Retinal pigment epithelial cell (primary cell): ENCODE data around the gene GNB1L.

Experiments
- DNase-seq: peaks from one replicate; pipeline ENCODE4 v3.0.0-alpha.2; 2010; ENCODE audit warnings: low read depth
- H3K4me3 ChIP-seq: 2 replicates; pipeline ENCODE4 v1.5.1; 2011; ENCODE audit warnings: mild to moderate bottlenecking, low read length, control low read depth, moderate library complexity
- TF ChIP-seq, protein P1 (sequence below): conservative IDR thresholded peaks from 2 replicates; pipeline ENCODE4 v1.5.1; 2011; ENCODE audit warnings: low read depth, low read length, control low read depth, inconsistent platforms

Gene GNB1L

DNA sequence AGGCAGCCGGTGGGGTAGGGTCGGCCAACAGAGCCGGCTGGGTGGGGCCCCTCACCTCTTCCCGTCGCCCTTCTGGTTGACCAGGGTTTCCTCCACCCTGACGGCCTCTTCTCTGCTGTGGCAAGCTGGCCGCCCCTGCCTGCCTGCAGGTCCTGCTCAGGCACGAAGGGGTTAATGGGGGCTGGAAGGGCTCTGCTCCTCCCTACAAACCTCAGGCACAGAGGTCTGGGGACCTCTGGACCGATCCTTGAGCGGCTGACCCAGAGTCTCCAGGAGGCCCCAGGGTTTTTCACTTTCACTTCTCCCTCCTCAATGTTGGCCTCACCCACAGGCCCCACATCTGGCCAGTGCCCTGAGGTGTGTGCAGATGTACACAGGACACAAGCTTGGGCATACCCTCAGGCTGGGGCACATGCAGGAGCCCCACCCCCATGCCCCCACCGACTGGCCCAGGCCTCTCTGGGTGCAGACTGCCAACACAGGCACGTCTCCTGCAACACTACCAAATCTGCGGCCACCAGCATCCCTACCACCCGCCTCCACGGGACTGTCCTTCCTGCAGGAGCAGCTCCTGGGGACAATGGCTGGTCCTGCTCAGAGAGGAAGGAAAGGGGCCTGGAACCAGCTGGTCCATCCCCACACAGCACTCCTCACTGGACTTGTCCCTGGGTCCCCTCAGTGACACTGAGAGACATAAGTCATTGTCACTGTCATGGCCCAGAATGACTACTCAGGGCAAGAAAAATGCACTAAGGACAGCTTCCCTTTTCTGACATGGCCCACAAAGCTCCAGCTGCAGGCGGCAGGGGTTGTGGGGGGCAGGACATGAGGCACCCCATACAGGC, 97.3 kb downstream of the GNB1L start:
- no peak for DNase-seq

DNA sequence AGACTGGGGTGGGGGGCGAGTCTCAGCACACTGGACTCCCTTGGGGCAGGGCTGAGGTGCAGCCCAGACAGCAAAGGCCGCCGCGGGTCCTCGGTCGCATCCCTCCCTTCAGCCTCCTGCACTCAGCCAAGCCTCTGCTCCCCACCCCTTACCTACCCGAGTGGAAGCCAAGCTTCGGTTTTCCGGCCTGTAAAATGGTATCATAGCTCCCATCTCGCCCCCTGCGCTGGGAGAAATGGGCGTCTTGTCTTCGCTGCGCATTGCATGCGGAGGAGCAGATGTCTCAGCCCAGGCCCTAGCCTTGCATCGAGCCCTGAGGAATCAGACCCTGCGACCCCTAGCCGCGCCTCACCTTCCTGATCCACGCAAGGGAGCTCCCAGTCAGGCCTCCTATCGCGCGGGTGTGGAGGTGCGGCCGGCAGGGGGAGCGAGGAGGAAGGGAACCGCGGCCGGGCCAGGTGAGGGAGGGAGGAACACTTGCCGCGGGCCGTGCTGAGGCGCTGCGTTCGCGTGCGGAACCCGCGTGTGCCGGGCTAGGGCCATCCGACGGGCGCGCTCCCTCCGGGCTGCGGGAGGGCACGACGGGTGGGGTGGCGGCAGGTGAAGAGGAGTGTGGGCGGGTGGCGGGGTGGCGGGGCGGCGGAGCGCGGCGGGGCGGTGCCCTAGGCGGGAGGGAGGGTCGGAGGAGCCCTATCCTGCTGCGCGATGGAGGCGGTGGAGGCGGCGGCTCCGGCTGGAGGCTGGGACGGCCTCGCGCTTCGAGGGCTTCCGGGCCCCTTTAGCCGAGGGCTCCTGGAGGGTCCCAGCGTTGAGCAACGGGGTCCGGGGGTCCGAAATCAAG, 98.2 kb downstream of the GNB1L start:
- H3K4me3 ChIP-seq = no peak overlapping the region
- TF ChIP-seq, protein P1, sequence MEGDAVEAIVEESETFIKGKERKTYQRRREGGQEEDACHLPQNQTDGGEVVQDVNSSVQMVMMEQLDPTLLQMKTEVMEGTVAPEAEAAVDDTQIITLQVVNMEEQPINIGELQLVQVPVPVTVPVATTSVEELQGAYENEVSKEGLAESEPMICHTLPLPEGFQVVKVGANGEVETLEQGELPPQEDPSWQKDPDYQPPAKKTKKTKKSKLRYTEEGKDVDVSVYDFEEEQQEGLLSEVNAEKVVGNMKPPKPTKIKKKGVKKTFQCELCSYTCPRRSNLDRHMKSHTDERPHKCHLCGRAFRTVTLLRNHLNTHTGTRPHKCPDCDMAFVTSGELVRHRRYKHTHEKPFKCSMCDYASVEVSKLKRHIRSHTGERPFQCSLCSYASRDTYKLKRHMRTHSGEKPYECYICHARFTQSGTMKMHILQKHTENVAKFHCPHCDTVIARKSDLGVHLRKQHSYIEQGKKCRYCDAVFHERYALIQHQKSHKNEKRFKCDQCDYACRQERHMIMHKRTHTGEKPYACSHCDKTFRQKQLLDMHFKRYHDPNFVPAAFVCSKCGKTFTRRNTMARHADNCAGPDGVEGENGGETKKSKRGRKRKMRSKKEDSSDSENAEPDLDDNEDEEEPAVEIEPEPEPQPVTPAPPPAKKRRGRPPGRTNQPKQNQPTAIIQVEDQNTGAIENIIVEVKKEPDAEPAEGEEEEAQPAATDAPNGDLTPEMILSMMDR = peak; percentile 45
- DNase-seq = no peak

More for the DNA sequence above, 97.3 kb downstream of the GNB1L start:
- TF ChIP-seq, protein P1 = no peak
- H3K4me3 ChIP-seq = no peak overlapping the region

DNA sequence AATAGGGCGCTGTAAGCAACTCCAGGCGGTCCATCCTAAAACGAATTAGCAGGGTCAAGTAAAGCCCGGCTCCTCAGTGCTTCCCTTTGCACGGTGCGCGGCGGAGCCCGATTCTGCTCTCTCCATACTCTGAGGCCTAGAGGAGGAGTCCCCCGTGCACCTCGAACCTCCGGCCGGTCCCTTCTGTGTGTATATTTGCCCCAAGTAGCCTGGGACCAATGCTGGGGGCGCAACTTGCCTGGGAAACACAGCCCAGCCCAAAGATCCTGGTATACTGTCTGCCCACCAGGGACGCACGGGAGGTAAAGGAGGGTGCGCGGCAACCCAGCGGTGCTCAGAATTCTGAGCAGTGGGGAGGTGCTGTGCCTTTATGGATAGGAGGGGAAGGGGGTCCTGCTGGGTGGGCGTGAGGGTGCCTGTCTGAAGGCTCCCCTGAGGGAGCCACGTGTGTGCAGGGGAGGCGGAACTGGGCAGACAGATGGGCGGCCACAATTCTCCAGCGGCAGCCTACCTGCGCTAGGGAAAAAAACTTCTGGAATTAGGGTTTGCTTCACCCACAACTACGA, 98.9 kb downstream of the GNB1L start:
- TF ChIP-seq, protein P1 = peak; percentile 9
- no peak for DNase-seq
- H3K4me3 ChIP-seq = no peak overlapping the region

DNA sequence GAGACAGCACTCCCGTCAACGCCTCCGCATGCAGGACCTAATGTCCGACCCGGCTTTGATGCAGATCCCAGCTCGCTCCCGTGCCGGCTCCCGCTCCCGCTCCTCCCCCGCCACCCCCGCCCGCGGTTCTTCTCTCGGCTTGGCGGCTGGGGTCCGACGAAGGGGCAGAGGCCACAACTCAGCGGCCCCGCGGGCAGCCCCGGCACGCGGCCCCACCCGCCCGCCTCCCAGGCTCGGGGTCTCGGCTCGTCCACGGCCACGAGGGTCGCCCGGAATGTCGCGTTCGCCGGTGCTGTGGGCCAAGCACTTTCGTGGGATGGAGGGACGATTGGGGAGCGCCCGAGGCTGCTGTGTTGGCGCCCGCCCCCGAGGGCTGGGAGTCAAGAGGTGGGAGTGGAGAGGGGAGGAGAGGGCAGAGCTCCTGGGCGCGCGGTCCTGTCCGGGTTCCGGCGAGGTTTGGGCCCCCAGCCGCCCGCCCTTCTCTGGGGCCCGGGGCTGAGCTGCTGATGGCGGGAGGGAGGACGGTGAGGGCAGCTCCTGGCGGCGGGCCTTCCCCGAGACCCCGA, 99.4 kb downstream of the GNB1L start:
- H3K4me3 ChIP-seq = no peak overlapping the region
- DNase-seq = no peak

DNA sequence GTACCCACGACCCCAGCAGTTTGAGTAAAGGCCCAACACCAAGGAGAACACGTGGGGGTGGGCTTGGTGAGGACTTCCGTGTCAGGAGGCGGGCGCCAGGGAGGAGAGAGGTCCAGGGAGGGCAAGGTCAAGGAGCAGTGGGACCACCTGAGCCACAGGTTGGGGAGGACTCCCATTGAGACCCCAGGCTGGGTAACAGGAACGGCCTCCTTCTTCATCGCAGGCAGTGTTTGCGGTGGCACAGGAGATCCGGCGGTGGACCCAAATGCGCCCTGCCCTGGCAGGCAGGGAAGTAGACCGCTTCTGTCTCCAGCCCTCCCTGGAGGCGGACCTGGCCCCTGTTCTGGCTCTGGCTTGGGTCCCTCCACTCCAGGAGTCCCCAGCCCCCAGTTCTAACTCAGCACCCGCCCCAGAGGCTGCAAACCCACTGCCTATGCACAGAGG, 100.0 kb downstream of the GNB1L start:
- DNase-seq = no peak
- H3K4me3 ChIP-seq = no peak overlapping the region
- TF ChIP-seq, protein P1 = no peak

More for the DNA sequence above, 99.4 kb downstream of the GNB1L start:
- TF ChIP-seq, protein P1 = no peak

DNA sequence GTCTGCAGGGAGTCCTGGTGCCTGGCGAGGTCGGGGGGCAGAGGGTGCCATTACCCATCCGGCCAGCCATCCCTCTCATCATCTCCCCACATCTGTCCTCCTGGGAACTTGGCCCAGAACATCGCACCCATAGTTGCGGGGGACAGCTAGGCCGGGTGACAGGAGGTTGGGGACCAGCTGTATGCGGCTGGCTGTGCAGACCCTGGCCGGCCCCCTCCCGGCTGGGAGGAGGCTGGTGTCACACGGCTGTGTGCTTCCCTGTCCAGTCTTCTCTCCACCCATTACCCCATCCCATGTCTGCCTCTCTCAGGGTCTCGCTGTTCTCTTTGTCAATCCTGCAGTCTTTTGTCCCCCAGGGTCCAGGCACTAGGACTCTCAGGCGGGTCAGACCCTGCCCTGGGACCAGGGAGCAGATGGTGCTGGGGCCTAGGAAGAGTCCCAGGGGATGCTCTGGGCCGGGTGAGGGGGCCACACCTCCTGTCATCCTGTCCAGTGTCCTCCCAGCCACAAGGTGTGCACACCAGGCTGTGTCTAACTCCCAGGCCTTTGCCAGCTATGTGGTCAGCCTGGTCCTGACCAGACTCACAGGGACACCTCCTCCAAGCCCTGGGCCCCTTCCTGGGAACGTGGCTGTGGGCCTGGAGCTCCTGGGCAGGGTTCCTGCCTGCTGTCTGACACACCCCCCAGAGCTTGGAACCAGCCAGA, 100.5 kb downstream of the GNB1L start:
- TF ChIP-seq, protein P1 = no peak
- no peak overlapping the region for H3K4me3 ChIP-seq
- no peak for DNase-seq
